ENCODE results near the gene JPH2. TPM values are rescaled to one million over a fixed set of nuclear protein-coding genes. Genes with fewer than 3 reads are reported as not detected.

The JPH2 gene
- total RNA-seq, 1 experiment from 2014 or later, result 0.17 TPM

- Histone ChIP-seq H3K79me2 (ENCODE audit: insufficient read depth, low read length) (no peaks in the 10 kb centered on the region), H4K20me1 (ENCODE audit: insufficient read depth) (no peaks in the 10 kb centered on the region), H3K4me2 (ENCODE audit: low read length) (no peak overlapping the region), H2AFZ (ENCODE audit: low read depth, low read length, poor library complexity, severe bottlenecking) (no peak overlapping the region), H3K9me2 (ENCODE audit: insufficient read depth) (no peaks in the 10 kb centered on the region), H3K36me3 (ENCODE audit: control insufficient read depth in 1 of 2, insufficient read depth in 2 of 2, low read length in 2 of 2) (no peaks in the 10 kb centered on the region), H3K27ac (ENCODE audit: low read depth, low read length) (no peak overlapping the region), H3K4me1 (ENCODE audit: control insufficient read depth in 1 of 2, insufficient read depth in 2 of 2, low read length in 2 of 2) (no peaks in the 10 kb centered on the region), H3K9ac (ENCODE audit: low read length) (no peak overlapping the region), H3K27me3 (ENCODE audit: insufficient read depth, low read length) (no peaks in the 10 kb centered on the region), H3K4me3 (replicated peaks in 1 of 2; ENCODE audit: low read depth in 1 of 2, low read length in 2 of 2) (no peak overlapping the region), H3K9me3 (ENCODE audit: control insufficient read depth in 1 of 2, insufficient read depth in 1 of 2, low read depth in 1 of 2, low read length in 2 of 2) (no peaks in the 10 kb centered on the region)
- intact Hi-C loops (cut with micrococcal nuclease), result no loop called here
- POLR2A ChIA-PET, result no interaction called here
- ATAC-seq, result no peak
- no TSS peak for BruUV-seq (replicated peaks)
- CTCF ChIA-PET, result no interaction called here
- DNase-seq (ENCODE audit: low read depth, low spot score), result no peak
- RAD21 ChIA-PET (ENCODE audit: low non-redundant PET in 1 of 2, low total read pairs in 2 of 2, uncharacterized antibody in 2 of 2, unreplicated experiment in 2 of 2), result no interaction called here
- TF ChIP-seq TCF7L2 (IDR thresholded peaks at IDR 0.05; ENCODE audit: borderline replicate concordance, extremely low read depth, insufficient read depth, insufficient read length), result no peak
Observed at GRCh38 chr20:44064501-44065400, 122.2 kb downstream of the JPH2 start.

Other genes starting within 250 kb of the JPH2 start
- 28.4 TPM for gene OSER1, start 23.6 kb upstream of the JPH2 start, total RNA-seq (2021; ENCODE audit: unreplicated experiment)
- not detected for gene GDAP1L1, start 60.1 kb upstream of the JPH2 start, total RNA-seq (2021; ENCODE audit: unreplicated experiment)
- gene FITM2, start 124.0 kb upstream of the JPH2 start, total RNA-seq (2021; ENCODE audit: unreplicated experiment), result 5.2 TPM
- gene R3HDML, start 149.9 kb upstream of the JPH2 start, total RNA-seq (2021; ENCODE audit: unreplicated experiment), result not detected
- 7.4 TPM for gene HNF4A, start 168.5 kb upstream of the JPH2 start, total RNA-seq (2021; ENCODE audit: unreplicated experiment)